WTC11 (cell line): ENCODE data around the gene WNK2. TPM values are rescaled to one million over a fixed set of nuclear protein-coding genes. Genes with fewer than 3 reads are reported as not detected.
A peak's percentile ranks its signal among the peaks of the same experiment; 100 is the strongest.

Experiments used
- ATAC-seq: fragments of 200-7000 bp; cut with Tn5 transposase; 2 replicates; pipeline ENCODE4 v1.10.0; 2021; ENCODE audit warnings: mild to moderate bottlenecking, moderate library complexity
- CTCF ChIA-PET: fragments of 300-600 bp; sonication (Branson Sonifier 250); formaldehyde crosslinking; loops from one replicate; lab custom pipeline; 2021; ENCODE audit warnings: antibody characterized with exemption; lab: Charles Lee
- POLR2A ChIA-PET: fragments of 350-600 bp; sonication (Branson Sonifier 250); formaldehyde crosslinking; loops from one replicate; lab custom pipeline; 2021; ENCODE audit warnings: antibody characterized with exemption; lab: Charles Lee
- DNase-seq: peaks from one replicate; pipeline ENCODE4 v3.0.0; 2021; ENCODE audit warnings: low spot score
- H3K27ac Mint-ChIP-seq: 2 replicates; pipeline ENCODE4 v1.8.0; 2021; ENCODE audit warnings: mixed read lengths
- H3K27me3 Mint-ChIP-seq: 2 replicates; pipeline ENCODE4 v1.8.0; 2021; ENCODE audit warnings: low read depth, mild to moderate bottlenecking, moderate library complexity, mixed read lengths
- H3K36me3 Mint-ChIP-seq: 2 replicates; pipeline ENCODE4 v1.8.0; 2021; ENCODE audit warnings: mixed read lengths
- H3K4me1 Mint-ChIP-seq: 2 replicates; pipeline ENCODE4 v1.8.0; 2022; ENCODE audit warnings: mixed read lengths
- H3K4me3 Mint-ChIP-seq: 2 replicates; pipeline ENCODE4 v1.8.0; 2021; ENCODE audit warnings: mild to moderate bottlenecking, moderate library complexity, mixed read lengths
- H3K9me3 Mint-ChIP-seq: 2 replicates; pipeline ENCODE4 v1.8.0; 2021; ENCODE audit warnings: mixed read lengths
- CBFB ChIP-seq: sonication (generic); formaldehyde crosslinking; IDR thresholded peaks from 2 replicates; pipeline ENCODE4 v1.8.1; 2022; ENCODE audit warnings: mild to moderate bottlenecking, low read depth, missing genetic modification reagents
- CREM ChIP-seq: sonication (generic); formaldehyde crosslinking; IDR thresholded peaks from 2 replicates; pipeline ENCODE4 v1.8.1; 2022; ENCODE audit warnings: mild to moderate bottlenecking, missing genetic modification reagents, moderate library complexity
- ELF4 ChIP-seq: sonication (generic); formaldehyde crosslinking; IDR thresholded peaks from 2 replicates; pipeline ENCODE4 v1.8.1; 2022; ENCODE audit warnings: low read depth, mild to moderate bottlenecking, moderate library complexity, missing genetic modification reagents
- GRHL2 ChIP-seq: fragments of 250-450 bp; sonication (Bioruptor Pico); IDR thresholded peaks from 2 replicates; pipeline ENCODE4 v1.8.0; 2022; ENCODE audit warnings: mild to moderate bottlenecking, moderate library complexity; ENCODE audit not compliant: insufficient replicate concordance, severe bottlenecking
- GTF2I ChIP-seq: fragments of 250-450 bp; sonication (Bioruptor Pico); conservative IDR thresholded peaks from 2 replicates; pipeline ENCODE4 v1.4.0; 2021; ENCODE audit warnings: mild to moderate bottlenecking
- JAZF1 ChIP-seq: fragments of 250-450 bp; sonication (Bioruptor Pico); IDR thresholded peaks from 2 replicates; pipeline ENCODE4 v1.9.0; 2021; ENCODE audit warnings: moderate library complexity, mild to moderate bottlenecking, inconsistent platforms
- NFATC4 ChIP-seq: fragments of 250-450 bp; sonication (Bioruptor Pico); IDR thresholded peaks from 2 replicates; pipeline ENCODE4 v1.9.0; 2021; ENCODE audit warnings: mild to moderate bottlenecking
- RELA ChIP-seq: sonication (generic); formaldehyde crosslinking; IDR thresholded peaks from 2 replicates; pipeline ENCODE4 v1.8.1; 2022; ENCODE audit warnings: missing genetic modification reagents, mild to moderate bottlenecking, borderline replicate concordance
- SP1 ChIP-seq: sonication (generic); formaldehyde crosslinking; conservative IDR thresholded peaks from 2 replicates; pipeline ENCODE4 v1.8.1; 2022; ENCODE audit warnings: missing genetic modification reagents
- TEAD1 ChIP-seq: sonication (generic); formaldehyde crosslinking; IDR thresholded peaks from 2 replicates; pipeline ENCODE4 v1.8.0; 2022; ENCODE audit warnings: mild to moderate bottlenecking, missing genetic modification reagents
- ZNF121 ChIP-seq: sonication (generic); formaldehyde crosslinking; IDR thresholded peaks from 2 replicates; pipeline ENCODE4 v1.8.0; 2023; ENCODE audit warnings: missing genetic modification reagents
- ZNF138 ChIP-seq: sonication (generic); formaldehyde crosslinking; conservative IDR thresholded peaks from 2 replicates; pipeline ENCODE4 v1.8.1; 2022; ENCODE audit warnings: mild to moderate bottlenecking, moderate library complexity, missing genetic modification reagents
- total RNA-seq: library from RNA; stranded (reverse); gene quantifications from 3 replicates; pipeline ENCODE4 v1.2.3, GENCODE V29; 2021
- TF ChIP-seq, protein P1 (sequence below): fragments of 250-450 bp; sonication (Bioruptor Pico); IDR thresholded peaks from 2 replicates; pipeline ENCODE4 v2.1.2; 2022; ENCODE audit warnings: mild to moderate bottlenecking, moderate library complexity
- TF ChIP-seq, protein P2 (sequence below): sonication (generic); formaldehyde crosslinking; IDR thresholded peaks from 2 replicates; pipeline ENCODE4 v1.8.1; 2023; ENCODE audit warnings: mild to moderate bottlenecking, moderate library complexity, missing genetic modification reagents
- TF ChIP-seq, protein P3 (sequence below): sonication (generic); formaldehyde crosslinking; IDR thresholded peaks from 2 replicates; pipeline ENCODE4 v1.8.1; 2022; ENCODE audit warnings: low read depth, missing genetic modification reagents, borderline replicate concordance
- TF ChIP-seq, protein P4 (sequence below): sonication (generic); formaldehyde crosslinking; conservative IDR thresholded peaks from 2 replicates; pipeline ENCODE4 v1.8.1; 2023; ENCODE audit warnings: mild to moderate bottlenecking, low read depth, missing genetic modification reagents, moderate library complexity
- TF ChIP-seq, protein P5 (sequence below): fragments of 250-450 bp; sonication (Bioruptor Pico); IDR thresholded peaks from 2 replicates; pipeline ENCODE4 v1.8.0; 2021; ENCODE audit warnings: mild to moderate bottlenecking
- TF ChIP-seq, protein P6 (sequence below): sonication (generic); formaldehyde crosslinking; IDR thresholded peaks from 2 replicates; pipeline ENCODE4 v1.8.0; 2023; ENCODE audit warnings: missing genetic modification reagents
- TF ChIP-seq, protein P7 (sequence below): sonication (generic); formaldehyde crosslinking; IDR thresholded peaks from 2 replicates; pipeline ENCODE4 v1.8.1; 2023; ENCODE audit warnings: mild to moderate bottlenecking, missing genetic modification reagents, moderate library complexity
- TF ChIP-seq, protein P8 (sequence below): sonication (generic); formaldehyde crosslinking; IDR thresholded peaks from 2 replicates; pipeline ENCODE4 v1.8.0; 2022; ENCODE audit warnings: mild to moderate bottlenecking, missing genetic modification reagents

WNK2 gene
- total RNA-seq, 1 experiment from 2014 or later = 120 TPM

DNA sequence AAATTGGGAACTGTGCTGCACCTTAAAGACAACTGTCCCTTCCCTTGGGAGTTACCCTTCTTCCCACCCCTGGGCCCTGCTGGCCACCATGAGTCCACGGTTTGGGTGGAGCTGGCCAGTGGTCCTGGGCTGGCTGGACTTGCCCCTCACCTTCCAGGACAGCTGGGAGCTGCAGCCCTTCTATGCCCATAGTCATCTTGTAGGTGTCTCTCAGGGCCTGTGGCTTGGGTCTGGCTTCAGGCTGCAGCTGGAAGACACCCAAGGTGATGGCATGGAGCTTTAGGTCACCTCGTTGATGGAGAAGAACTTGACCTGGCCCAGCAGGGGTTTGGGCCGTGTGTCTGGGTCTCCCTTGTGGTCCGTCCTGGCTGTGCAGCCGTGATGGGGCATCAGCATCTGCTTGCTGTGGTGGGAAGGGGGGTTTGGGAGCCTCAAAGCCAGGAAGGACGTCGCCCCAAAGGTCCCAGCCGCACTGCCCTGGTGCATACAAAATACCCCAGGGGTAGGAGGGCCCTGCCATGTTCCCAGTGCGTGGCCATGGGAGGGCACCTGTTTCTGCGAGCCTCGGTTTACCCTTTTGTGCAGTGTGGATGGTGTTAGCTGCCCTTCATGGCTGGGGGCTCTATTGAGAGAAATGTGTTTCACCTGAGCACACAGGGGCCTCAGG lies 8.9 kb downstream of the WNK2 start:
- H3K27ac Mint-ChIP-seq = peak overlapping the region; percentile 49; the same call in 1 of the 2 replicates
- CTCF ChIA-PET = interaction anchor here (1.2 to 5.3 kb wide), 2 partner anchors 38 to 373 kb away, joined by 3 to 29 read pairs; no protein-coding TSS in a partner anchor

DNA sequence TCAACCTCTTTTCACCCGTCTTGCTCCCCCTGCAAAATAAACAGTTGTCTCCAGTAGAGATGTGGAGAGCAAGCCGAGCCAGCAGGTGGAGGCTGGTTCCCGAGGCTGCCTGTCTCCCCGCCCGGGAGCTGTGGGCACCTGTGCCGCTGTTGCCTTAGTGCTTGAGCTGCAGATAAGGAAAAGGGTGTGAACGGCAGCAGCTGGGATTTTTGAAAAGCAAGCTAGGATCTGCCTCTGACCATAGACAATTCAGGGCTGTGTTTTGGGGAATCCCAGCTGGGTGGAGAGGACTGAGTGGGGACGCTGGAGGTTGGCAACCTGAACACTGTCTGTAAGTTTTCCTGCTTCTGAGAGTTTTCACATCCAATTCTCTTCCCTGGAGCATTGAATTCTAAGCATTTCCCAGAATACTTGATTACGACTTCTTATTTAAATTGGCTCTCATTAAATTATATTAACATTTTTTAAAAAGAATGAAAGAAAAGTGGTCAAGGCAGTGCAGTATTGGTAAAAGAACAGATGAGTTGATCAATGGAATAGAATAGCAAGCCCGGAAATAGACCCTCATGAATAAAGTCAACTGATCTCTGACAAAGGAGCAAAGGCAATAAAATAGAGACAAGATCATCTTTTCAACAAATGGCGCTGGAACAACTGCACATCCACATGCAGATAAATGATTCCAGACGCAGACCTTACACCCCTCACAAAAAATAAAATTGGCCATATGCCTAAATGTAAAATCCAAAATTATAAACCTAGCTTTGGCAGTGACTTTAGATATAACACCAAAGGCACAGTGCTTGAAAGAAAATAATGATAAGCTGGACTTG lies 9.7 kb downstream of the WNK2 start:
- no peak for DNase-seq
- no peak for ATAC-seq
- Mint-ChIP-seq H3K4me1 (peaks cover 60% of the 10 kb centered on the region), H3K36me3 (no peaks in the 10 kb centered on the region), H3K27ac (peak overlapping the region; percentile 66), H3K27me3 (no peaks in the 10 kb centered on the region), H3K9me3 (no peaks in the 10 kb centered on the region), H3K4me3 (peak overlapping the region; percentile 38)
- ChIA-PET POLR2A (no interaction called here), CTCF (interaction anchor here (0.6 to 5.3 kb wide), 8 partner anchors 15 to 373 kb away, joined by 3 to 29 read pairs (median 3); no protein-coding TSS in a partner anchor)
- TF ChIP-seq, protein P1, sequence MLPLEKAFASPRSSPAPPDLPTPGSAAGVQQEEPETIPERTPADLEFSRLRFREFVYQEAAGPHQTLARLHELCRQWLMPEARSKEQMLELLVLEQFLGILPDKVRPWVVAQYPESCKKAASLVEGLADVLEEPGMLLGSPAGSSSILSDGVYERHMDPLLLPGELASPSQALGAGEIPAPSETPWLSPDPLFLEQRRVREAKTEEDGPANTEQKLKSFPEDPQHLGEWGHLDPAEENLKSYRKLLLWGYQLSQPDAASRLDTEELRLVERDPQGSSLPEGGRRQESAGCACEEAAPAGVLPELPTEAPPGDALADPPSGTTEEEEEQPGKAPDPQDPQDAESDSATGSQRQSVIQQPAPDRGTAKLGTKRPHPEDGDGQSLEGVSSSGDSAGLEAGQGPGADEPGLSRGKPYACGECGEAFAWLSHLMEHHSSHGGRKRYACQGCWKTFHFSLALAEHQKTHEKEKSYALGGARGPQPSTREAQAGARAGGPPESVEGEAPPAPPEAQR (CRISPR knock-in tag) = no peak
- TF ChIP-seq, protein P2, sequence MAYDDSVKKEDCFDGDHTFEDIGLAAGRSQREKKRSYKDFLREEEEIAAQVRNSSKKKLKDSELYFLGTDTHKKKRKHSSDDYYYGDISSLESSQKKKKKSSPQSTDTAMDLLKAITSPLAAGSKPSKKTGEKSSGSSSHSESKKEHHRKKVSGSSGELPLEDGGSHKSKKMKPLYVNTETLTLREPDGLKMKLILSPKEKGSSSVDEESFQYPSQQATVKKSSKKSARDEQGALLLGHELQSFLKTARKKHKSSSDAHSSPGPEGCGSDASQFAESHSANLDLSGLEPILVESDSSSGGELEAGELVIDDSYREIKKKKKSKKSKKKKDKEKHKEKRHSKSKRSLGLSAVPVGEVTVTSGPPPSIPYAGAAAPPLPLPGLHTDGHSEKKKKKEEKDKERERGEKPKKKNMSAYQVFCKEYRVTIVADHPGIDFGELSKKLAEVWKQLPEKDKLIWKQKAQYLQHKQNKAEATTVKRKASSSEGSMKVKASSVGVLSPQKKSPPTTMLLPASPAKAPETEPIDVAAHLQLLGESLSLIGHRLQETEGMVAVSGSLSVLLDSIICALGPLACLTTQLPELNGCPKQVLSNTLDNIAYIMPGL (CRISPR knock-in tag) = no peak
- TF ChIP-seq NFATC4 (CRISPR knock-in tag) = no peak
- no peak for TF ChIP-seq JAZF1 (CRISPR knock-in tag)
- no peak for TF ChIP-seq TEAD1 (CRISPR knock-in tag)
- no peak for TF ChIP-seq RELA (CRISPR knock-in tag)
- TF ChIP-seq ZNF138 (CRISPR knock-in tag) = no peak
- TF ChIP-seq, protein P3, sequence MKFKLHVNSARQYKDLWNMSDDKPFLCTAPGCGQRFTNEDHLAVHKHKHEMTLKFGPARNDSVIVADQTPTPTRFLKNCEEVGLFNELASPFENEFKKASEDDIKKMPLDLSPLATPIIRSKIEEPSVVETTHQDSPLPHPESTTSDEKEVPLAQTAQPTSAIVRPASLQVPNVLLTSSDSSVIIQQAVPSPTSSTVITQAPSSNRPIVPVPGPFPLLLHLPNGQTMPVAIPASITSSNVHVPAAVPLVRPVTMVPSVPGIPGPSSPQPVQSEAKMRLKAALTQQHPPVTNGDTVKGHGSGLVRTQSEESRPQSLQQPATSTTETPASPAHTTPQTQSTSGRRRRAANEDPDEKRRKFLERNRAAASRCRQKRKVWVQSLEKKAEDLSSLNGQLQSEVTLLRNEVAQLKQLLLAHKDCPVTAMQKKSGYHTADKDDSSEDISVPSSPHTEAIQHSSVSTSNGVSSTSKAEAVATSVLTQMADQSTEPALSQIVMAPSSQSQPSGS (CRISPR knock-in tag) = no peak
- TF ChIP-seq GRHL2 (CRISPR knock-in tag) = no peak
- no peak for TF ChIP-seq ELF4 (CRISPR knock-in tag)
- no peak for TF ChIP-seq CBFB (CRISPR knock-in tag)
- TF ChIP-seq, protein P4, sequence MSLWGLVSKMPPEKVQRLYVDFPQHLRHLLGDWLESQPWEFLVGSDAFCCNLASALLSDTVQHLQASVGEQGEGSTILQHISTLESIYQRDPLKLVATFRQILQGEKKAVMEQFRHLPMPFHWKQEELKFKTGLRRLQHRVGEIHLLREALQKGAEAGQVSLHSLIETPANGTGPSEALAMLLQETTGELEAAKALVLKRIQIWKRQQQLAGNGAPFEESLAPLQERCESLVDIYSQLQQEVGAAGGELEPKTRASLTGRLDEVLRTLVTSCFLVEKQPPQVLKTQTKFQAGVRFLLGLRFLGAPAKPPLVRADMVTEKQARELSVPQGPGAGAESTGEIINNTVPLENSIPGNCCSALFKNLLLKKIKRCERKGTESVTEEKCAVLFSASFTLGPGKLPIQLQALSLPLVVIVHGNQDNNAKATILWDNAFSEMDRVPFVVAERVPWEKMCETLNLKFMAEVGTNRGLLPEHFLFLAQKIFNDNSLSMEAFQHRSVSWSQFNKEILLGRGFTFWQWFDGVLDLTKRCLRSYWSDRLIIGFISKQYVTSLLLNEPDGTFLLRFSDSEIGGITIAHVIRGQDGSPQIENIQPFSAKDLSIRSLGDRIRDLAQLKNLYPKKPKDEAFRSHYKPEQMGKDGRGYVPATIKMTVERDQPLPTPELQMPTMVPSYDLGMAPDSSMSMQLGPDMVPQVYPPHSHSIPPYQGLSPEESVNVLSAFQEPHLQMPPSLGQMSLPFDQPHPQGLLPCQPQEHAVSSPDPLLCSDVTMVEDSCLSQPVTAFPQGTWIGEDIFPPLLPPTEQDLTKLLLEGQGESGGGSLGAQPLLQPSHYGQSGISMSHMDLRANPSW = no peak
- TF ChIP-seq, protein P5, sequence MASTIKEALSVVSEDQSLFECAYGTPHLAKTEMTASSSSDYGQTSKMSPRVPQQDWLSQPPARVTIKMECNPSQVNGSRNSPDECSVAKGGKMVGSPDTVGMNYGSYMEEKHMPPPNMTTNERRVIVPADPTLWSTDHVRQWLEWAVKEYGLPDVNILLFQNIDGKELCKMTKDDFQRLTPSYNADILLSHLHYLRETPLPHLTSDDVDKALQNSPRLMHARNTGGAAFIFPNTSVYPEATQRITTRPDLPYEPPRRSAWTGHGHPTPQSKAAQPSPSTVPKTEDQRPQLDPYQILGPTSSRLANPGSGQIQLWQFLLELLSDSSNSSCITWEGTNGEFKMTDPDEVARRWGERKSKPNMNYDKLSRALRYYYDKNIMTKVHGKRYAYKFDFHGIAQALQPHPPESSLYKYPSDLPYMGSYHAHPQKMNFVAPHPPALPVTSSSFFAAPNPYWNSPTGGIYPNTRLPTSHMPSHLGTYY (CRISPR knock-in tag) = no peak
- TF ChIP-seq, protein P6, sequence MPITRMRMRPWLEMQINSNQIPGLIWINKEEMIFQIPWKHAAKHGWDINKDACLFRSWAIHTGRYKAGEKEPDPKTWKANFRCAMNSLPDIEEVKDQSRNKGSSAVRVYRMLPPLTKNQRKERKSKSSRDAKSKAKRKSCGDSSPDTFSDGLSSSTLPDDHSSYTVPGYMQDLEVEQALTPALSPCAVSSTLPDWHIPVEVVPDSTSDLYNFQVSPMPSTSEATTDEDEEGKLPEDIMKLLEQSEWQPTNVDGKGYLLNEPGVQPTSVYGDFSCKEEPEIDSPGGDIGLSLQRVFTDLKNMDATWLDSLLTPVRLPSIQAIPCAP (CRISPR knock-in tag) = no peak
- no peak for TF ChIP-seq GTF2I (CRISPR knock-in tag)
- TF ChIP-seq, protein P7, sequence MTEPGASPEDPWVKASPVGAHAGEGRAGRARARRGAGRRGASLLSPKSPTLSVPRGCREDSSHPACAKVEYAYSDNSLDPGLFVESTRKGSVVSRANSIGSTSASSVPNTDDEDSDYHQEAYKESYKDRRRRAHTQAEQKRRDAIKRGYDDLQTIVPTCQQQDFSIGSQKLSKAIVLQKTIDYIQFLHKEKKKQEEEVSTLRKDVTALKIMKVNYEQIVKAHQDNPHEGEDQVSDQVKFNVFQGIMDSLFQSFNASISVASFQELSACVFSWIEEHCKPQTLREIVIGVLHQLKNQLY = no peak
- TF ChIP-seq, protein P8, sequence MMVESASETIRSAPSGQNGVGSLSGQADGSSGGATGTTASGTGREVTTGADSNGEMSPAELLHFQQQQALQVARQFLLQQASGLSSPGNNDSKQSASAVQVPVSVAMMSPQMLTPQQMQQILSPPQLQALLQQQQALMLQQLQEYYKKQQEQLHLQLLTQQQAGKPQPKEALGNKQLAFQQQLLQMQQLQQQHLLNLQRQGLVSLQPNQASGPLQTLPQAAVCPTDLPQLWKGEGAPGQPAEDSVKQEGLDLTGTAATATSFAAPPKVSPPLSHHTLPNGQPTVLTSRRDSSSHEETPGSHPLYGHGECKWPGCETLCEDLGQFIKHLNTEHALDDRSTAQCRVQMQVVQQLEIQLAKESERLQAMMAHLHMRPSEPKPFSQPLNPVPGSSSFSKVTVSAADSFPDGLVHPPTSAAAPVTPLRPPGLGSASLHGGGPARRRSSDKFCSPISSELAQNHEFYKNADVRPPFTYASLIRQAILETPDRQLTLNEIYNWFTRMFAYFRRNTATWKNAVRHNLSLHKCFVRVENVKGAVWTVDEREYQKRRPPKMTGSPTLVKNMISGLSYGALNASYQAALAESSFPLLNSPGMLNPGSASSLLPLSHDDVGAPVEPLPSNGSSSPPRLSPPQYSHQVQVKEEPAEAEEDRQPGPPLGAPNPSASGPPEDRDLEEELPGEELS = no peak
- no peak for TF ChIP-seq CREM

More for the DNA sequence above, 8.9 kb downstream of the WNK2 start:
- POLR2A ChIA-PET = no interaction called here
- ATAC-seq (no peak), DNase-seq (no peak)
- Mint-ChIP-seq H3K4me3 (no peak overlapping the region), H3K4me1 (peaks cover 65% of the 10 kb centered on the region), H3K9me3 (no peaks in the 10 kb centered on the region), H3K27me3 (no peaks in the 10 kb centered on the region), H3K36me3 (no peaks in the 10 kb centered on the region)
- TF ChIP-seq ZNF121 (CRISPR knock-in tag) = no peak
- TF ChIP-seq SP1 (CRISPR knock-in tag) = no peak
